Left colon (tissue), 2 donors: ENCODE results near the gene EML1. TPM values are rescaled to one million over a fixed set of nuclear protein-coding genes. Genes with fewer than 3 reads are reported as not detected.
A peak's percentile ranks its signal among the peaks of the same experiment; 100 is the strongest.

Experiments
- ATAC-seq: fragments of 200-7000 bp; cut with Tn5 transposase; one replicate; pipeline ENCODE4 v1.9.1; 2020; ENCODE audit warnings: mild to moderate bottlenecking, moderate library complexity
- DNase-seq, 2 donors: peaks; one replicate each; pipeline ENCODE4 v3.0.0-alpha.2; 2020
- intact Hi-C, 2 donors: fragments of 100-400 bp; cut with DNase I in 1 of 2; cut with micrococcal nuclease in 1 of 2; formaldehyde crosslinking; loops; one replicate each; pipeline versions ENCODE4 v1.11.2 to v1.14.0; 2022; cut with DNase I, micrococcal nuclease
- total RNA-seq, 2 donors: library from RNA; stranded (reverse); fragmentation: NEBNext Ultra II Directional; extraction: Animal tissue kit (Norgen Biotek cat#: 25700); gene quantifications; one replicate each; pipeline ENCODE4 v1.2.1, GENCODE V29; 2021
- donor health status: DM: no; HTN: no; CAD: no.
- donor health status: DM: yes; HTN: yes; CAD: no.

EML1 gene
- total RNA-seq, 2 donors from 2014 or later, result 3.8 to 14.5 TPM

DNA sequence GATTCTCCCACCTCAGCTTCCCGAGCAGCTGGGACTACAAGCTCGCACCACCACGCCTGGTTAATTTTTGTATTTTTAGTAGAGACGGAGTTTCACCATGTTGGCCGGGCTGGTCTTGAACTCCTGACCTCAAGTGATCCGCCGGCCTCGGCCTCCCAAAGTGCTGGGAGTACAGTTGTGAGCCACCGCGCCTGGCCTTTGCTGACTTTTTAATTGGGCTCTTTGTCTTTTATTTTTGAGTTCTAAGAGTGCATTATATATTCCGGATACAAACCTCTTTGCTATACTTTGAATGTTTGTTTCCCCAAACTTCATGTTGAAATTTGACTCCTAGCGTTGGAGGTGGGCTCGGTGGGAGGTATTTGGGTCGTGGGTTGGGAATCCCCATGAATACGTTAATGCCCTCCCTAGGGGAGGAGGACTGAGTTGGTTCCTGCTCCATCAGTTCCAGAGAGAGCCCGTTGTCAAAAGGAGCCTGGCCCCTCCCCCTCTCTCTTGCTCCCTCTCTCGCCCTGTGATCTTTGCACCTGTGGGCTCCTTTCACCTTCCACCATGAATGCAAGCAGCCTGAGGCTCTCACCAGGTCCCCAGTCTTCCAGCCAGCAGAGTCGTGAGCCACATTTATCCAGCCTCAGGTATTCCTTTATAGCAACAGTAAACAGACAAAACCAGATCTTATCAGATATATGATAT lies 168.8 kb downstream of the EML1 start:
- intact Hi-C loops, result no loop called here
- DNase-seq (no peak), ATAC-seq (no peak)

DNA sequence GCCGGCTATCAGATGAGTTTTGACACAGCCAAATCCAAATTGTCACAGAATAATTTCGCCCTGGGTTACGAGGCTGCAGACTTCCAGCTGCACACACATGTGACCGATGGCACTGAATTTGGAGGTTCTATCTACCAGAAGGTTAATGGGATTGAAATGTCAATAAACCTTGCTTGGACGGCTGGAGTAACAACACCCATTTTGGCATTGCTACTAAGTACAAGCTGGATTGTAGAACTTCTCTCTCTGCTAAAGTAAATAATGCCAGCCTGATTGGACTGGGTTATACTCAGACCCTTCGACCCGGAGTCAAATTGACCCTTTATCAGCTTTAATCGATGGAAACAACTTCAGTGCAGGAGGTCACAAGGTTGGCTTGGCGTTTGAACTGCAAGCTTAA lies 171.8 kb downstream of the EML1 start:
- no peak for DNase-seq
- intact Hi-C loops, result no loop called here
- no peak for ATAC-seq

- ATAC-seq (no peak), DNase-seq (no peak)
Measured at GRCh38 chr14:99966037-99966835, 173.0 kb downstream of the EML1 start.

DNA sequence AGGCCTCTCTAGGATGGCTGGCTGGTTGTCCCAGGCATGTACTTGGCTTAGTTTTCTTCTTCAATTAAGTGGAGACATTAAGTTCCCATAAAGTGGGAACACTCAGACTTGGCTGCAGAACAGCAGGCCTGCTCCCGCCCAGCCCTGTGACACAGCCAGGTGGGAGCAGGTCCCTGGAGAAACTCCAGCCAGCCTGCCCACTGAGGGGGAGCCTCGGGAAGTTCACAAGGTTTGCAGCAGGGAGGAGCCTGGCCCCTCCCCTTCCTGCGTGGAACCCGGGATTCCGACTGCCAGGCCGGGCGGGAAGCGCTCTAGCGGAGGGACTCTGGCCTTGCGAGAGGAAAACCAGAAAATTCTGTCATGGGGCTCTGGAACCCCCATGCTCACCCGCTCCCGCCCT lies 173.7 kb downstream of the EML1 start:
- ATAC-seq (no peak), DNase-seq (no peak)
- intact Hi-C loops, result no loop called here

More at GRCh38 chr14:99966037-99966835, 173.0 kb downstream of the EML1 start:
- intact Hi-C loops, result no loop called here

- DNase-seq (no peak), ATAC-seq (no peak)
- intact Hi-C loops, result no loop called here
Measured at GRCh38 chr14:99968191-99968920, 175.1 kb downstream of the EML1 start.

- intact Hi-C loops, result no loop called here
- ATAC-seq, result no peak
- no peak for DNase-seq
Measured at GRCh38 chr14:99968941-99969340, 175.7 kb downstream of the EML1 start.

DNA sequence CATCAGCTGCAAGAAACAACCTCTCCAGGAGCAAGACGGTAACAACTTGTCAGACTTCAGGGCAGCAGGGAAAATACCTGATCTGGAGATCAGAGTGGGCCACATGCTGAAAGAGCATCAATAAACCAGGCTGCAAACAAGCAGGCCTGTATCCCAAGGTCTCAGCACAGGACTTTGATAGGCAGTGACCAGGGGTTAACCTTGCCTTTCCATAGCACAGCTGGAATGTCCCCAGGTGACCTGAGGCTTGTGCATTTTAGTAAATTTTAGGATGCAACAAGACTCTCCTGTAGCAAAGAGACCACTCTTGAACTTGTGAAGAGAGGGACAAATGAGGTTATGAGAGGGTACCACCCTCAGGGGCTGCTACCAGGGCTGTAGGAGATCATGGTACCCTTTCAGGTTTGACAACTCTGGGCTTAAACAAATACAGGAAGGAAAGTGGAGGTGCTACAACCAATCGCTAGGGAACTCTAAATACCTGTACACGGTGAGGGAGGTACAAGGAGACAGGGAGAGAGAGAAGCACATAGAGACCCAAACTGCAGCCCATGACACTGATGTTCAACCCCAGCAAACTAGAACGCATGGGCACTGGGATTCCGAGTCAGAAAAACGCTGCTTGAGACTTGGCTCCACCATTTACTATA lies 176.6 kb downstream of the EML1 start:
- no peak for ATAC-seq
- no peak for DNase-seq
- intact Hi-C loops, result no loop called here

- intact Hi-C loops, result no loop called here
- DNase-seq (peak; percentile 49 to 65), ATAC-seq (peak; percentile 73)
Measured at GRCh38 chr14:99971087-99971940, 178.1 kb downstream of the EML1 start.

DNA sequence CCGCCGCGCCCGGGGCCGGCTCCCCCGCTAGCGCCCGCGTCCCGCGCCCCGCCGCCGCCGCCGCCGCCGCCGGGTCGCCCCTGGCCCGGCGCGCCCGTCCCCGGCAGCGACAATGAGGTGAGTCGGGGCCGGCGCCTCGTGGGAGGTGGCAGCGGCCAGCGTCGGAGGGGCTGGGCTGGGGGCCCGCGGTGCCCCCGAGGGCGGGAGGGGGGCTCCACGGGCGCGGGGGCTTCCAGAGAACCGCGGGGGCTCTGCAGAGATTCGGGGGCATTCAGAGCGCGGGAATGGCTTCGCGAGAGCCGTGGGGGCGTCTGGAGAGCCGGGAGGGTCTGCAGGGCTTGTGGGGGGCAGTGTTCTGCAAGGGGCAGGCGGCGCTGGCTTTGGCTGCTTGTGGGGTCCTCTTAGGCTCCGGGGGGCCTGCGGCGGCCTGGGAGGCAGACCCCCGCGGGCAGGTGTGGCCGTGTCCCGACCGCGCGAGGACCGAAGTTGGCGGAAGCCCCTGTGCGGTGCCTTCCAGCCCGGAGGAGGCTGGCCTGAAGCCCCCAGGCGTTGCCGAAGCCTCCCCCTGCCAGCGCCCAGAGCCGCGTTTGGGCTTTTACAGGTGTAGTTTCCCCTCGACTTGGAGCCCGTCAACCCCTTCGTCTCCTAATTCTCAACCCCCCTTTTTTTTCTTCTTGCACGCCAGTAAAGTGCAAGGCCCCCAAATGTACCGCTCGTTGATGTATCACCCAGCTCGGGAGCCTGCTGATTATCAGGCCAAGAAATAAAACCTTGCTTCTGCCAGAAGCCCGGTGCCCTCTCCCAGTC lies 178.9 kb downstream of the EML1 start:
- ATAC-seq (no peak), DNase-seq (no peak)
- intact Hi-C loops, result no loop called here

DNA sequence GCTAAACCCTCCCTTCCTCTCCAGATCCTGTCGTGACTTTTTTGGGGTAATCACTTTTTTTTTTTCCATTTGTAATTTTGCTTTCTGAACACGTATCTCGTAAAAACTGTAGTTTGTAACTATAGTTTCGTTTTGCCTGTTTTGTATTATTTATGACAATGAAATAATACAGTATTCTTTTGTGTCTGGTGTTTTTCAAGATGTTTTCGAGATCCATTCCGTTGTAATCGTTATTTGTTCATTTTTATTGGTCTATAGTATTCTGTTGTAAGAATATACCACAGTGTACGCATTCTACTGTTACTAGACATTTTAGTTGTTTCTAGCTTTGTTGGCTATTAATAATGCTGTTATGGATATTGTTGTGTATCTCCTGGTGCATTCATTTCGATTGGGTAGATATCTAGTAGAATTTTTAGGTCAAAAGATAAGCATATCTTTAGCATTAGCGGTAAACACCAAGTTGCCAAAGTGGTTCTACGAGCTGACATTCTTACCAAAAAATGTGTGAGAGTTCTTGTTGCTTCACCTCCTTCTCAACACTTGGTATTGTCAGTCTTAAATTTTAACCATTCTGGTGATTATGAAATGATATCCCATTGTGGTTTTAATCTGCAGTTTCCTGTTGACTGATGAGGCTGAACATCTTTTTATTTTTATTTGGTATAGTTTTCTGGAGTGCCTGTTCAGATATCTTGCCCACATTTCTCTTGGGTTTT lies 179.7 kb downstream of the EML1 start:
- intact Hi-C loops, result no loop called here
- ATAC-seq (no peak), DNase-seq (no peak)

DNA sequence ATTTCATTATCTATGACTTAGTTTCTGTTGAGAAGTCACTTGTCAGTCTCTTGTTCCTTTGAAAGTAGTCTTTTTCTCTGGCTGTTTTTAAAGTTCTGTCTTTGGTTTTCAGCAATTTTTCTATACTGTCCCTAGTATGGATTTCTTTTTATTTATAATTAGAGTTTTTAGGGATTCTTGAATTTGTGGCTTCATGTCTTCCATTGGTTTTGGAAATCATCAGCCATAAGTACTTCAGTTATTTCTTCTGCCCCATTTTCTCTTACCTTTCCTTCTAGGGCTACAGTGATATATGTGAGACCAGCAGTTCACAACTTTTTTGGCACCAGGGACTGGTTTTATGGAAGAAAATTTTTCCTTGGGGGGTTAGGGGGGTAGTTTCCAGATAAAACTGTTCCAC lies 182.0 kb downstream of the EML1 start:
- DNase-seq (no peak), ATAC-seq (no peak)
- intact Hi-C loops, result no loop called here

- no peak for ATAC-seq
- no peak for DNase-seq
- intact Hi-C loops, result no loop called here
Measured at GRCh38 chr14:99976021-99976420, 182.8 kb downstream of the EML1 start.

DNA sequence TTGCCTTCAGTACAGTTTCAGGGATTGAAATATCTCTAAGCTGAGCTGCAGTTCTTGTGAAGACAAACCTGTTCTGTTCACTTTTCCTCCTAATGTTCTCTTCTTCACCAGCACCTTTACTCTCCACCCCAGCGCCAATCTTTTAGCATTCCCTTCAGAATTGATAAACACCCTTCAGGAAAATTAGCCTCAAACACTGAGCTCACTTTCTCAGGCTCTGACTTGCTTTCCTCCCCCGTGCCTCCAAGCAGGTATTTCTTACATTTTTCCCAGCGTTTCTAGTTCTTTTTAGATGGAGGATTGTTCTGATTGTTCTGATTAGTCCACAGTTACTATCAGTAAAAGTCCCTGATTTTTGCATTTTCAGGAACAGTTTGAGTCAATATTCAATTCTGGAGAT lies 183.5 kb downstream of the EML1 start:
- intact Hi-C loops, result no loop called here
- DNase-seq (no peak), ATAC-seq (no peak)

DNA sequence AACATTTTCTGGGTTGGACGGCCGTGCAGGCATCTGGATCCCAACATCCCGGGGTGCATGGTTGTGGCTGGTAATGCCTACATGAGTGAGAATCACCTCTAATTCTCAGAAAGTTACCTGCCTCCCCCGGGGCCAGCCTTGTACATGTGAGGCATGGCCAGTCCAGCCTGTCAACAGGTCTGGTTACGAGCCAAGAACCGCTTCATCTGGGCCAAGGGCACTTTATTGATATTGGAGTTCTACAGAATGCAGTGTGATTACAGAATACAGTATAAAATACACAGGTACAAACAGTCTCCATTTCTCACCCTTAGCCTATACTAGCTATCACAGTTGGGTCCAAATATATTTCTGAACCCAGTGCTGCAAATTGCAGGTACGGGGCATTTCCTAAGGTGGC lies 187.1 kb downstream of the EML1 start:
- ATAC-seq, result no peak
- intact Hi-C loops, result loop anchor here (5.0 to 10.0 kb wide), 2 partner anchors 125 to 127 kb away; no protein-coding TSS in a partner anchor
- DNase-seq, result no peak

- DNase-seq, result no peak
- intact Hi-C loops, result loop anchor here (5.0 to 10.0 kb wide), 2 partner anchors 123 to 125 kb away; no protein-coding TSS in a partner anchor
Measured at GRCh38 chr14:99981806-99982205, 188.6 kb downstream of the EML1 start.

DNA sequence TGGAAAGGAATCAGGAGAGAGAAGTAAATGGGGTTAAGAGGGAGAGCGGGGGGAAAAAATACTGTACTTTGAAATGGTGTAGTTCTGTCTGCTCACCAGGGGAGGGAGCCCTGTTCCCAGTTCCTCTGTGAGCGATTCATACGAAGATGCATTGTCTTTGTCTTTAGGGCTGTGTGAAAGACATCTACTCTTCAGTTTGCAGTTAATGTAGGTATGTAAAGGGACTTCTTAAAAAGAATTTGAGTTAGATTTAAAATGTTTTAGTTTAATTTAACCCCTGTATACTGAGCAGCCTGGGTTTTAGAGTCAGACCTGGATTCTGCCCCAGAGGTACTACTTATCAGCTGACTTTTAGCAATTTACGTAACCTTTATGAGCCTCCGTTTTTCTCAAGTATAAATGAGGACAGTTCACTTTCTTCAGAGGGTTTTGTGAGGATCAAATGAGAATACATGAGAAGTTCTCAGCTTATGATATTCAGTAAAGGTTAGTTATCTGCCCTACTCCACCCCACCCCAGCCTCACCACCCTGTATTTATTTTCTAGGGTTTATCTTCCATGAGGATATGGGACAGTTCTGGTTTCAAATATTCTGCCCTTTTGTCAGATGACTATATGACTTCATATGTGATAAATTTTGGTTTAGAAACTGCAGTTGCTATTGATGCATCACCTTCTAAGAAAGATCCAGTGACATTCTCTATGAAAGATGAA lies 189.5 kb downstream of the EML1 start:
- intact Hi-C loops, result loop anchor here (5.0 to 10.0 kb wide), 2 partner anchors 122 to 125 kb away; no protein-coding TSS in a partner anchor
- ATAC-seq (peak; percentile 77), DNase-seq (peak; percentile 30 to 40)

More at GRCh38 chr14:99981806-99982205, 188.6 kb downstream of the EML1 start:
- ATAC-seq, result no peak
